Measurements from ENCODE around the gene GPN2.

The GPN2 gene
- 37.0 to 78.7 (median 60.1) reads per million in 9 experiments for total RNA-seq

DNA sequence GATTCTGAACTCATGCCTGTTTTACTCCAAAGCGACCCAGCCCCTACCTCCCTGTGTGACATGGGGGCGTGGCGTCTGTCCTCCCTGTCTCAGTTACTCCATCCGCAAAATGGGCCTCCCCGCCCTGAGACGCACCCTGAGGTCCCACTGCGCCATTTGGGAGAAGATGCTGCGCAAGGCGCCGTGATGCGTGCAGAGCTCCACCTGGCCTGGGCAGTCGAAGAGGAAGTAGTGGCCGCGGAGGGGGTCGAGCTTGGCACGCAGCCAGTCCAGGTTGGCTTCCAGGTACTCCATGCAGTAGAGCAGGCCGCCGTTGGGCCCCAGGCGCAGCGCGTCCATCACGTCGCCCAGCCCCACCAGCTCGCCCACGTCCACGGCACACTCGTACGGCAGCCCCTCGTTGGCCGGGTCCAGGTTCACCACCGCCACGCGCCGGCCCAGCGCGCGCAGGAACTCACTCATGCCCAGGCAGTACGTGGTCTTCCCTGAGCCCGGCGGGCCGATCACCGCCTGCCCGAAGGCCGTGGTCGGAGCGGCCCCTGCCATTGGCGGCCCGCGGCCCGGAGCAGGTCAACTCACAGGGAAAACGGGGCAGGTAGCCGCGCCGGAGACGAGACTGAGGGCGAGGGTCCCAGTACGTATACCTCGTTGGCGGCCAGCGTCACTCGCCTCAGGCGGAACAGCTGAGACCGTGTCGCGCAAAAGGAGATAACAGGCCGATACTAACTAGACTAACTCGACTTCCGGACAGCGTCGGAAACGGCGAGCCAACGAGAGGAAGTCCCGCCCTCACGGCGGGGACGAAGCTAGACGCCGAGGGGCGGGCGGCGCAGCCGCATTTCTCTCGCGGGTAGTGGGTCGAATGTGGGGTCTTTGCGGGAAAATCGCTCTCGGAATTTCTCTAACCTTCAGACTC, at the start of gene GPN2:
GPN2 (minus strand) TSS at position 733 of the 916 bp plus-strand sequence; CDS start at position 546, 187 bp downstream.
- H3K4me3 Mint-ChIP-seq: peak within 1 kb of the TSS; percentile 93 to 98
- no peaks in the 10 kb centered on the region for H3K27me3 Mint-ChIP-seq
- peak; percentile 66 to 71 (median 70) for DNase-seq
- peaks cover 26 to 30% of the 10 kb centered on the region in 2 donors for H3K4me1 Mint-ChIP-seq (ENCODE audit: low read depth in 2 of 2)
- H3K9me3 Mint-ChIP-seq: no peaks in the 10 kb centered on the region
- H3K27ac Mint-ChIP-seq: peak within 1 kb of the TSS; percentile 96 to 98
- ATAC-seq (replicated peaks): peak; percentile 96
- peaks cover 83% of the 10 kb centered on the region for H3K36me3 Mint-ChIP-seq (ENCODE audit: insufficient read depth)

DNA sequence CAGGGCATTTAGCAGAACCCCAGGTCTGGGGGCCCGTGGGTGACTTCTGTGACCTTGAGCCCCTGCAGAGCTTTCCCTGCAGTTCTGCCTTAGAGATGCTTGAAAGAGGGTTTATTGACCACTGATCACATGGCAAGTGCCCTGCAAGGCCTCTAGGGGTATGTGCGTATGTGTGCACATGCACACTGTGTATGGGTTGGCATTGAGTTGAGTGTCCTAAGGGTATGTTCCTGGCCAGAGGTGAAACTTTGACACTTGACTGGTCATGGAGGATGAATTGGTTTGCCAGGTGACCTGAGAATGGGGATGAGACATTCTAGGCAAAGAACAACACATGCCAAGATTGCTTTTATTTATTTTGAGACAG, 48.6 kb upstream of the GPN2 start:
- ATAC-seq (replicated peaks): no peak
- no peak for DNase-seq
- Mint-ChIP-seq H3K4me3 (no peak overlapping the region), H3K9me3 (no peaks in the 10 kb centered on the region), H3K27me3 (no peaks in the 10 kb centered on the region), H3K4me1 (ENCODE audit: low read depth in 2 of 2) (peaks cover 2 to 4% of the 10 kb centered on the region in 2 donors), H3K36me3 (ENCODE audit: insufficient read depth) (peaks cover 44% of the 10 kb centered on the region), H3K27ac (peak overlapping the region; percentile 12 to 41)

DNA sequence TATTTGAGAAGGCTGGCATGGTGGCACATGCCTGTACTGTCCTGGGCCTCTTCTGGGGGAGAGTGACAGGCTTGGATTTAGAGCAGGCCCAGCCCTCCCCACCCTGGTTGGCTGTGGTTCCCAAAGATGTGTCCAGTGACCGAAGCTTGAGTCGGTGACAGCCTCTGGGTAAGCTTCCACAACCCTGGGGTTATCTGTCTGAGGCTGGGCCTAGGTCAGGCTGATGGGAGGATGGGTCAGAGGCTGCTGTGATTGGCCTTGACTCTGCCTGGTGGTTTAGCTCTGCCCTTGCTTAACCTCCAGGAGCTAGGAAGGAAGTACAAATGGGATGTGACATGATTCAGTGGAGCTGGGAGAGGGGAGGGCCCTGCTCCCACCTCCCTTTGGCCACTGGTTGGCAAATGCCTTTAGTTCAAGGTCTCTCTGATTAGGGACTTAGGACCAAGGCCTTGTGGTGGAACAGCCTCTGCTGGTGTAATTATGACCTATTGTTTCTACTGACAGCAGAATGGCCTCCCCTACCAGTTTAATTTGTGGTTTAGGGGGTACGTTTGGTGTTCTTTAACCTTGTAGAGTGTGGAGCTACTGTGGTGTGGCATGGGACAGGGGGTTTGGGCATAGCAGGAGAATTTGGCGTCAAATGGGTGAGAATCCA, 48.0 kb upstream of the GPN2 start:
- no peak for DNase-seq
- ATAC-seq (replicated peaks): no peak
- H3K4me1 Mint-ChIP-seq (ENCODE audit: low read depth in 2 of 2): peaks cover 2 to 4% of the 10 kb centered on the region in 2 donors
- H3K27ac Mint-ChIP-seq: peak overlapping the region in 1 of 2 donors; percentile 41
- H3K9me3 Mint-ChIP-seq: no peaks in the 10 kb centered on the region
- H3K4me3 Mint-ChIP-seq: no peak overlapping the region
- H3K27me3 Mint-ChIP-seq: no peaks in the 10 kb centered on the region
- H3K36me3 Mint-ChIP-seq (ENCODE audit: insufficient read depth): peaks cover 41% of the 10 kb centered on the region

DNA sequence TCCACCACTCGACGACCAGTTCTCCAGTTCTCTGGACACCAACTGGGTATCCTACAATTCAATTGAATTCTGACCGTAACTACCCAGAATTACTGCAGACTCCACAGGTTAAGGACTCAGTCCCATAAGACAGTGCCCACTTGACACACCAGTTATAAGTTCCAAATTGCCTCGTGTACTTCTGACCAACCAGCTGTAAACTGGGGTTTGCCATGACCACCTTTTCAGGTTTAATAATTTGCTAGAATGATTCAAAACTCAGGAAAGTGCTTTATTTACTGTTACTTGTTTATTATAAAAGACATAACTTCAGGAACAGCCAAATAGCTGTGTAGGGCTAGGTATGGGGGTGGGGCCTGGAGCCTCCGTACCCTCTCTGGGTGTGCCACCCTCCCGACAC, 46.7 kb upstream of the GPN2 start:
- ATAC-seq (replicated peaks) (no peak), DNase-seq (no peak)
- no peak overlapping the region for H3K27ac Mint-ChIP-seq
- H3K4me1 Mint-ChIP-seq (ENCODE audit: low read depth in 2 of 2): peaks cover 2 to 10% of the 10 kb centered on the region in 2 donors
- peaks cover 37% of the 10 kb centered on the region for H3K36me3 Mint-ChIP-seq (ENCODE audit: insufficient read depth)
- no peaks in the 10 kb centered on the region for H3K9me3 Mint-ChIP-seq
- H3K4me3 Mint-ChIP-seq: no peak overlapping the region
- no peaks in the 10 kb centered on the region for H3K27me3 Mint-ChIP-seq

DNA sequence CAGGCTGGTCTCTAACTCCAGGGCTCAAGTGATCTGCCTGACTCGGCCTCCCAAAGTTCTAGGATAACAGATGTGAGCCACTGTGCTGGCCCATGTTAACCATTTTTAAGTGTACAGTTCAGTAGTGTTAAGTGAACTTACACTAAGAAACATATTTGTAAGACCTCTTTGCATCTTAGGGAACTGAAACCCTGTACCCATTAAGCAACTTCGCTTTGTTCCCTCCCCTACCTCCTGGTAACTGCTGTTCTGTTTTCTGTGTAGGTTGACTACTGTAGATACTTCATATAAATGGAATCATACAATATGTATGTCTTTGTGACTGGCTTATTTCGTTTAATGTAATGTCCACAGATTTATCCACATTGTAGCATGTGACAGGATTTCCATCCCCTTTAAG, 42.4 kb upstream of the GPN2 start:
- H3K27ac Mint-ChIP-seq: peak overlapping the region in 1 of 2 donors; percentile 49
- peaks cover 2 to 6% of the 10 kb centered on the region in 2 donors for H3K4me1 Mint-ChIP-seq (ENCODE audit: low read depth in 2 of 2)
- H3K9me3 Mint-ChIP-seq: no peaks in the 10 kb centered on the region
- peaks cover 43% of the 10 kb centered on the region for H3K36me3 Mint-ChIP-seq (ENCODE audit: insufficient read depth)
- H3K27me3 Mint-ChIP-seq: no peaks in the 10 kb centered on the region
- no peak overlapping the region for H3K4me3 Mint-ChIP-seq
- ATAC-seq (replicated peaks) (no peak), DNase-seq (no peak)

DNA sequence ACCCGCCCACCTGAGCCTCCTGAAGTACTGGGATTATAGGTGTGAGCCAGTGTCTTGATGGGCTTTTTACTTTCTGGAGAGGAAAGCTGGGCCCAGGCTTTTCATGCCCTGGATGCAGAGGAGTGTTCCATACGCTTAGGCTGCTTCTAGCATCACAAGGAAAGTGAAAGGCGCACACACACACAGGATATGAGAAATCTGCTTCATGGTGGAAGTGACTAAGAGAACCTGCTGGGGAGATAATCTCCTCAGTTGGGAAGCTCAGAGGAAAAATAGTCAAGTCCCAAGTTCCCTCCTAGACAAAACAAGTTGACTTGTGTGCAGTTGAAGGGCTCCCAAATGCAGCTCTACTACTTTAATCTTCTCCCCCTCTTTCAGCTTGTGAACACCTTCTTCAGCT, 33.6 kb upstream of the GPN2 start:
- DNase-seq (no peak), ATAC-seq (replicated peaks) (no peak)
- peaks cover 21 to 26% of the 10 kb centered on the region in 2 donors for H3K4me1 Mint-ChIP-seq (ENCODE audit: low read depth in 2 of 2)
- H3K4me3 Mint-ChIP-seq: peak overlapping the region in 1 of 2 donors; percentile 86
- no peaks in the 10 kb centered on the region for H3K9me3 Mint-ChIP-seq
- peaks cover 45% of the 10 kb centered on the region for H3K36me3 Mint-ChIP-seq (ENCODE audit: insufficient read depth)
- H3K27ac Mint-ChIP-seq: peak overlapping the region in 1 of 2 donors; percentile 97
- H3K27me3 Mint-ChIP-seq: no peaks in the 10 kb centered on the region

DNA sequence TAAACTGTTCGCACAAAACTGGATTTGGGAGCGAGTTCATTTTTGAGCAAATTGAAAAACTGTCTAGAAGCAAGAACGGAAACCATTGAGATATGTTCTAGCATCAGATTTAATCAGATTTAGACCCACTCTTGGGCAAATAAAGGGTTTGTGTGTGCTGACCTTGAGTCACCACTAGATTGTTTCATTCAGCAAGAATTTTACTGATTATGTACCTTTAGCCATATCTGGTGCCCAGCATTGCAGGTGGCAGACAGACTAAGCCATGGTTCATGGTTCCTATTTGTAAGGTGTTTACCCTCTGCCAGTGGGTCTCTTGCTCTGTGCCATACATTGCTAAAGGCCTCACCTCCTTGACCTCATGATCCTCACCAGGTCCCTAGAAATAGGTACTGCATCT, 32.8 kb upstream of the GPN2 start:
- DNase-seq (no peak), ATAC-seq (replicated peaks) (no peak)
- H3K4me1 Mint-ChIP-seq (ENCODE audit: low read depth in 2 of 2): peaks cover 21 to 26% of the 10 kb centered on the region in 2 donors
- H3K27ac Mint-ChIP-seq: peak overlapping the region; percentile 96 to 97
- H3K9me3 Mint-ChIP-seq: no peaks in the 10 kb centered on the region
- no peaks in the 10 kb centered on the region for H3K27me3 Mint-ChIP-seq
- H3K36me3 Mint-ChIP-seq (ENCODE audit: insufficient read depth): peaks cover 41% of the 10 kb centered on the region
- H3K4me3 Mint-ChIP-seq: peak overlapping the region; percentile 86

DNA sequence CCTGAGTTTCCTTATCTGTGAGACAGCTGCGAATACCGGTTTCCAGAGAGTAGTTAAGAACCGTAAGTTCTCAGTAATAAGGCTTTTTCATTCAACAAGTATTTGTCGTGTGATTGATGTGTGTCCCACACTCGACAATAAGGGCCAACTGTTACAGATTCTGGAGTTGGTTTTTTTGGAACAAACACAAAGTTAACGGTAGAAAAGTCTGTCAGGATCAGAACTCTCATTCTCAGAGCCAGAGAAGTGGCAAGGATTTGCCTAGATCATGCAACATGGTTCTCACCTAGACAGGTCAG, 32.3 kb upstream of the GPN2 start:
- Mint-ChIP-seq H3K27me3 (no peaks in the 10 kb centered on the region), H3K27ac (peak overlapping the region; percentile 96 to 97), H3K9me3 (no peaks in the 10 kb centered on the region), H3K4me1 (ENCODE audit: low read depth in 2 of 2) (peaks cover 21 to 26% of the 10 kb centered on the region in 2 donors), H3K36me3 (ENCODE audit: insufficient read depth) (peaks cover 37% of the 10 kb centered on the region), H3K4me3 (peak overlapping the region; percentile 86)
- DNase-seq (no peak), ATAC-seq (replicated peaks) (no peak)

DNA sequence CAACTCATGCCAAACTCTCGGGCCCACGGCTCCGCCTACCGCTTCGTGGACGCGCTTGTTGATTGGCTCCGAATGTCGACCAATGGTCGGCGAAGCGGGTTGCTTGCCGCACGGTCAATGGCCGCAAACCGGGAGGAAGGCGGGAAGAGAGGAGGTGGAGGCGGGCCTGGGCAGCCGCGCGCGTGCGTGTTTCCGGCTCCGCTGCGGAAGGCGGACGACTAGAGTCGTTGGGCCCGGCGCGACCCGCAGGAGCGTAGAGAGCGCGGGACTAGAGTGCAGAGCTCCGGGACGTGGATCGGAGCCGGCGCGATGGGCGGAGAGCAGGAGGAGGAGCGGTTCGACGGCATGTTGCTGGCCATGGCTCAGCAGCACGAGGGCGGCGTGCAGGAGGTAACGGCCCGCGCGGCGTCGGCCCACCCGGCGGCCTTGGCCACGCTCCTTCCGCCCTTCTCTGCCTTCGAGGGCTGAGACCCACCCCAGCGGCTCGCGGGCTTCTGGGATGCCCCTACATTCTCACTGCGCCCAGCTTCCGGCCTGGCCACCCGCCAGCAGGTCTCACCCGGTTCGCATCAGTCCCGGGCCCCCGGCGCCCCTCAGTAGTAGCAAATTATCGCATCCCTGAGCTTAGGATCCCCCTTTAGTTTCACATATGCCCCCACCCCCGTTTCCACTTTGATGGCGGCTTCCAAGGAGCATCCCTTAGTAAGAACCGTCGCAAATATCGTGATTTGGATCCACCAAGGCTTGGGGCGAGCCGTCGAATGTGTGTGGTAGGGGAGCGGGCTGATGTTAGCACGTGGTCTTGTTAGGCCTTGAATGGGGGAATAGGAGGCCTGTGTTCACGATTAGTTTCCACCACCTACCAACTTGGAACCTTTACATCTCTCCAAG, 31.7 kb upstream of the GPN2 start, which contains the start of gene NUDC:
NUDC (plus strand) TSS at position 204 of the 891 bp plus-strand sequence; CDS start at position 310, 106 bp downstream.
- peaks cover 31% of the 10 kb centered on the region for H3K36me3 Mint-ChIP-seq (ENCODE audit: insufficient read depth)
- H3K27me3 Mint-ChIP-seq: no peaks in the 10 kb centered on the region
- ATAC-seq (replicated peaks): peak; percentile 88
- peak within 1 kb of the TSS; percentile 96 to 97 for H3K27ac Mint-ChIP-seq
- peak within 1 kb of the TSS; percentile 86 for H3K4me3 Mint-ChIP-seq
- DNase-seq: peak; percentile 94 to 95 (median 95)
- H3K9me3 Mint-ChIP-seq: no peaks in the 10 kb centered on the region
- H3K4me1 Mint-ChIP-seq (ENCODE audit: low read depth in 2 of 2): peaks cover 18 to 23% of the 10 kb centered on the region in 2 donors

DNA sequence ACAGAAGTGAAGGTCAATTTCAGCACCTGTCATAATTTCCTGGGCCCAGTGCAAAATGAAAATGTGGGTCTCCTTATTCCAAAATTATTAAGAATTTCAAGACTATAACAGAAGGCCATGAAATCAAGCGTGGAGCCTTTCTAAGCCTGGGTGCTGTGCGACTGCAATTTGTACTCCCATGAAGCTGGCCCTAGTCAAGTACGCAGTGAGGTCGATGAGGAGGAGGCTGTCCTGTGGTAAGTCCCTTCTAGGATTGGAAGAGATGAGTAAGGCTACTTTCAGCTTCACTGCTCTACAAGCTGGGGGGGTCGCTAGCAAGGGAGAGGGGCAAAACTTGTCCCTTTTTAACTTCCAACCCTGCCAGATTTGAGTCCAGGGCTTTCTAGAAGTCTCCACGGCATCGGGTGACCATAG, 31.1 kb upstream of the GPN2 start:
- no peaks in the 10 kb centered on the region for H3K9me3 Mint-ChIP-seq
- no peaks in the 10 kb centered on the region for H3K27me3 Mint-ChIP-seq

DNA sequence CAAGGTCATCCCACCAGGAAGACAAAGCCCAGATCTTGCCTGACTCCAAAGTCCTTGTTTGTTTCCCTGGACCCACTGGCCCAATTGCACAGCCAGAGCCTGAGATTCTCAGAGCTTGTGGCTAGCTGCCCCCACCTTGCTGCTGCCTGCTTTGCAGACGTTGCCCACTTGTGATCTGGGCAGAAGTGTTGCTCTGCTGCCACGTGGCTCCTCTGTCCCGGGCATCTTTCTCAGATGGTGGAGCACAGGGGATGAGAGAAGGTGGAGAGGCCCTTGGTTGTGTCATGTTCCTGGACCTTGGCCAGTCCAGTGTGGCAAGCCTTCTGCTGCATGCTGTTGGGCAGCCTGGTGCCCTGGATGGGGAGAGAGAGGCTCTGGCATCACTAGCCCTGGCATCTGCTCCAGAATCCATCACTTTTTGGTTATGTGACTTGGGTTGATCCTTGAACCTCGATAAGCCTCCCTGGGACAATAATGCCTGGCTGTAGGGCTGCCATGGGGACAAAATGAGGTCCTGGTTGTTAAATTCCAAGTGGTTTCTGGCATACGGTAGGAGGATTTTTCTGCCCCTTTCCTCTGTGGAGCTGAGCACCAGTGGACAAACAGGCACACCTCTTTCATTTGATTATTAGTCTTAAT, 25.2 kb upstream of the GPN2 start:
- Mint-ChIP-seq H3K36me3 (ENCODE audit: insufficient read depth) (no peaks in the 10 kb centered on the region), H3K27ac (no peak overlapping the region), H3K27me3 (peaks cover 0 to 1% of the 10 kb centered on the region in 2 donors), H3K9me3 (no peaks in the 10 kb centered on the region), H3K4me3 (no peak overlapping the region), H3K4me1 (ENCODE audit: low read depth in 2 of 2) (peaks cover 0 to 2% of the 10 kb centered on the region in 2 donors)
- DNase-seq (no peak), ATAC-seq (replicated peaks) (no peak)

More for the DNA sequence above, 31.1 kb upstream of the GPN2 start:
- peak overlapping the region; percentile 96 to 97 for H3K27ac Mint-ChIP-seq
- DNase-seq: no peak
- peak; percentile 33 for ATAC-seq (replicated peaks)
- peak overlapping the region; percentile 86 for H3K4me3 Mint-ChIP-seq
- peaks cover 25% of the 10 kb centered on the region for H3K36me3 Mint-ChIP-seq (ENCODE audit: insufficient read depth)
- H3K4me1 Mint-ChIP-seq (ENCODE audit: low read depth in 2 of 2): peaks cover 16 to 22% of the 10 kb centered on the region in 2 donors

DNA sequence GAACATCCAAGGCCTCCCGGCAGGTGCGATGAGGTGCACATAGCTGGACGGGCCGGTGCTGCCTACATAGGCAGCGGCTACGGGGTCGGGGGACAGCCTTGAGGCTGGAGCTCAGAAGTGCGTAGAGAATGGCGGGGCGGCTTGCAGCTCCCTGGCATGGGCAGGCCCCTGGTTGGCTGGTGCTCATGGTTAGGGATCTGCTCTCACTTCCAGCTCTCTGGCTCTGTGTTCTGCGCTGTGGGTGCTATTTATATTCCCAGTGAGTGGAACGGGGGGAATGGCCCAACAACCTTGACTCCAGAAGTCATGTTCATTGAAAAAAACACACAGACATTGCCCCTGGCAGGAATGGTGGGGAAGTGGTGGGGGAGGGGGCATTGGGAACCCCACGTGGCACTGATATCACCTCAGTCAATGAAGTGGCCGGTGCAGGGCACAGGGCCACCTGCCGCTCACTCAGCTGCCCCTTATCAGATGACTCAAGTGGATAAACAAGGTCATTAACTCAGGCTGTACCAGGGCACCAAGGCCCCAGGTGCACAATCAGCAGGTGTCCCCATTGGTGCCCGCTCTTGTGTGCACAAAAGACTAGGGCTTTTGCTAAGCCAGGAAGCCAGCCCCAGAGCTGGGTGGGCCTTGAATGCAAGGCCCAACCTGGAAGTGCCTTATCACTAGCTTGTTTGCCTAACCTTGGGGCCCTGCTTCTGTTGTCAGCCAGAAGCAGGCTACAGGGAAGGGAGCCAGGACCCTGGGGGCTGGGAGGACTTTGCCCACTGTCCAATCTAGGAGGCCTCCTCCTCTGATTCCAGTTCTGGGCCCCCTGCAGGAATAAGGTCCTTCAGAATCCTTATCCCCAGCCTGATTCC, 23.9 kb upstream of the GPN2 start, which contains the start of gene NR0B2:
NR0B2 (minus strand) TSS at position 222 of the 866 bp plus-strand sequence; CDS start at position 187, 35 bp downstream.
- H3K4me3 Mint-ChIP-seq: no peak within 1 kb of the TSS
- ATAC-seq (replicated peaks): no peak
- no peaks in the 10 kb centered on the region for H3K4me1 Mint-ChIP-seq (ENCODE audit: low read depth in 2 of 2)
- peaks cover 0 to 10% of the 10 kb centered on the region in 2 donors for H3K27me3 Mint-ChIP-seq
- no peaks in the 10 kb centered on the region for H3K36me3 Mint-ChIP-seq (ENCODE audit: insufficient read depth)
- DNase-seq: no peak
- H3K9me3 Mint-ChIP-seq: no peaks in the 10 kb centered on the region
- H3K27ac Mint-ChIP-seq: no peak within 1 kb of the TSS

All from effector memory CD8-positive, alpha-beta T cell (primary cell).